Endothelial cell of umbilical vein (primary cell): Measurements from ENCODE around the gene SSRP1. TPM values are rescaled to one million over a fixed set of nuclear protein-coding genes. Genes with fewer than 3 reads are reported as not detected.

Experiments used
- BruUV-seq: library from RNA; stranded (reverse); fragments of 400-500 nt; replicated peaks from 2 replicates; lab custom pipeline; 2021; lab: Mats Ljungman, UMichigan
- CTCF ChIA-PET: fragments of 300-600, 350-600 bp; sonication (Branson Sonifier 250); formaldehyde crosslinking; loops from one replicate; lab custom pipeline; 2021; ENCODE audit warnings: antibody characterized with exemption, inconsistent platforms; lab: Charles Lee
- POLR2A ChIA-PET: fragments of 300-600, 350-600 bp; sonication (Branson Sonifier 250); formaldehyde crosslinking; loops from one replicate; lab custom pipeline; 2021; ENCODE audit warnings: antibody characterized with exemption, inconsistent platforms; lab: Charles Lee
- DNase-seq: peaks from one replicate; pipeline ENCODE4 v3.0.0-alpha.2; 2011; ENCODE audit warnings: low read depth, low spot score
- FAIRE-seq: peaks from 2 replicates; lab custom pipeline; 2011; peaks lifted over from hg19 to GRCh38; lab: Jason Lieb, UNC
- H2AFZ ChIP-seq: 2 replicates; pipeline ENCODE4 v1.6.0; 2012; ENCODE audit warnings: low read depth, low read length, control low read depth, inconsistent platforms
- H3K27ac ChIP-seq: 2 replicates; pipeline ENCODE4 v1.5.1; 2011; ENCODE audit warnings: low read depth, mild to moderate bottlenecking, control low read depth, low read length, moderate library complexity; ENCODE audit not compliant: insufficient read depth
- H3K27me3 ChIP-seq, 2 experiments: 2 replicates each; pipeline versions ENCODE4 v1.6.0 to v1.6.1; 2011; ENCODE audit warnings: low read length in 2 of 2, mixed read lengths in 1 of 2; ENCODE audit not compliant: control insufficient read depth in 2 of 2, insufficient read depth in 2 of 2
- H3K36me3 ChIP-seq, 2 experiments: 2 replicates in 1 of 2; 3 replicates in 1 of 2; pipeline ENCODE4 v1.5.1; 2011; ENCODE audit warnings: low read length in 2 of 2, mild to moderate bottlenecking in 1 of 2, moderate library complexity in 1 of 2; ENCODE audit not compliant: control insufficient read depth in 2 of 2, insufficient read depth in 2 of 2; ENCODE audit errors: extremely low read depth in 1 of 2
- H3K4me1 ChIP-seq: 3 replicates; pipeline ENCODE4 v1.5.1; 2011; ENCODE audit warnings: mild to moderate bottlenecking, low read length; ENCODE audit not compliant: control insufficient read depth, insufficient read depth; ENCODE audit errors: extremely low read depth
- H3K4me2 ChIP-seq: 2 replicates; pipeline ENCODE4 v1.6.1; 2011; ENCODE audit warnings: low read length, control low read depth, mixed read lengths; ENCODE audit not compliant: insufficient read depth
- H3K4me3 ChIP-seq, 3 experiments: fragments of 200-600 bp in 1 of 3; sonication (generic), shearing (Covaris generic) in 1 of 3; replicated peaks in 1 of 3; 2 replicates each; pipeline ENCODE4 v1.5.1; 2011 to 2016; ENCODE audit warnings: control low read depth in 3 of 3, low read length in 3 of 3, mild to moderate bottlenecking in 2 of 3, inconsistent platforms in 1 of 3, low read depth in 1 of 3, moderate library complexity in 1 of 3; ENCODE audit not compliant: insufficient read depth in 1 of 3
- H3K79me2 ChIP-seq: 2 replicates; pipeline ENCODE4 v1.6.0; 2012; ENCODE audit warnings: low read length, inconsistent platforms; ENCODE audit not compliant: control insufficient read depth, insufficient read depth
- H3K9ac ChIP-seq: replicated peaks from 2 replicates; pipeline ENCODE3; 2011; ENCODE audit warnings: low read length, control low read depth; ENCODE audit not compliant: insufficient read depth; ENCODE audit errors: extremely low read depth
- H3K9me1 ChIP-seq: replicated peaks from 3 replicates; pipeline ENCODE4 v1.6.0; 2011; ENCODE audit warnings: mild to moderate bottlenecking, low read length; ENCODE audit not compliant: control insufficient read depth, insufficient read depth; ENCODE audit errors: extremely low read depth
- H3K9me3 ChIP-seq: replicated peaks from 2 replicates; pipeline ENCODE4 v1.5.1; 2012; ENCODE audit warnings: low read length, inconsistent platforms; ENCODE audit not compliant: control insufficient read depth, insufficient read depth
- H4K20me1 ChIP-seq: replicated peaks from 2 replicates; pipeline ENCODE3; 2011; ENCODE audit warnings: mild to moderate bottlenecking, low read length; ENCODE audit not compliant: control insufficient read depth, insufficient read depth; ENCODE audit errors: extremely low read depth
- CTCF ChIP-seq, 2 donors: IDR thresholded peaks; 1 replicate in 1 of 2; 2 replicates in 1 of 2; pipeline ENCODE4 v1.5.1; 2011; ENCODE audit warnings: low read length in 2 of 2, mild to moderate bottlenecking in 2 of 2, moderate library complexity in 2 of 2, control low read depth in 1 of 2, inconsistent platforms in 1 of 2, low read depth in 1 of 2; ENCODE audit not compliant: insufficient read depth in 1 of 2; ENCODE audit errors: extremely low read depth in 1 of 2
- EZH2 ChIP-seq: IDR thresholded peaks from 2 replicates; pipeline ENCODE4 v1.6.1; 2012; ENCODE audit warnings: borderline replicate concordance, low read depth, mild to moderate bottlenecking, moderate library complexity, low read length, inconsistent platforms; ENCODE audit not compliant: severe bottlenecking
- FOS ChIP-seq: IDR thresholded peaks from 2 replicates; pipeline ENCODE4 v1.6.1; 2011; ENCODE audit warnings: mild to moderate bottlenecking, low read length, moderate library complexity, borderline replicate concordance; ENCODE audit not compliant: insufficient read depth
- GATA2 ChIP-seq: IDR thresholded peaks from 2 replicates; pipeline ENCODE4 v1.7.0; 2011; ENCODE audit warnings: low read depth, mild to moderate bottlenecking, moderate library complexity, mixed read lengths, low read length; ENCODE audit not compliant: insufficient read length, insufficient read depth
- JUN ChIP-seq: IDR thresholded peaks from 2 replicates; pipeline ENCODE4 v1.6.1; 2011; ENCODE audit warnings: borderline replicate concordance, low read depth; ENCODE audit not compliant: insufficient read length, insufficient read depth
- MAX ChIP-seq: IDR thresholded peaks from 2 replicates; pipeline ENCODE4 v1.6.1; 2011; ENCODE audit not compliant: insufficient read depth, insufficient read length
- MYC ChIP-seq: IDR thresholded peaks from one replicate; pipeline ENCODE4 v1.6.1; 2011; ENCODE audit warnings: mild to moderate bottlenecking, low read depth, low read length
- POLR2A ChIP-seq: IDR thresholded peaks from 2 replicates; pipeline ENCODE4 v1.6.1; 2012; ENCODE audit warnings: low read depth, mild to moderate bottlenecking, control low read depth, low read length
- POLR2AphosphoS5 ChIP-seq: IDR thresholded peaks from 2 replicates; pipeline ENCODE4 v1.6.1; 2012; ENCODE audit warnings: low read depth, mild to moderate bottlenecking, control low read depth, low read length, moderate library complexity; ENCODE audit not compliant: insufficient read depth
- dilution Hi-C: fragments of 300-500 bp; cut with MboI; formaldehyde crosslinking; loops from one replicate; pipeline ENCODE4 v1.15.0; 2019; ENCODE audit warnings: low sequenced_read_pairs; ENCODE audit not compliant: extremely low pct_ligation_motif_present
- intact Hi-C: fragments of 100-400 bp; cut with micrococcal nuclease; formaldehyde crosslinking; loops from one replicate; pipeline ENCODE4 v1.10.0; 2022
- polyA plus RNA-seq, 4 experiments: library from polyadenylated mRNA; depleted of rRNA in 3 of 4; stranded (reverse) in 3 of 4; unstranded in 1 of 4; fragments of >200 nt; gene quantifications; 2 replicates each; pipeline versions ENCODE4 v1.2.1 to v1.2.3, GENCODE V29; 2011 to 2012; ENCODE audit warnings: missing spikeins in 1 of 4
- total RNA-seq: library from RNA; stranded (reverse); gene quantifications from 2 replicates; pipeline ENCODE4 v1.2.3, GENCODE V29; 2021

The SSRP1 gene
- total and polyA plus RNA-seq, 2 donors (not counting 3 experiments of a cell fraction or from before 2014, with no cell fraction given), result 130 to 146 TPM

GRCh38 chr11:57312511-57313021 lies 23.1 kb downstream of the SSRP1 start:
- DNase-seq, result no peak
- Histone ChIP-seq H3K4me3 (no peak overlapping the region), H4K20me1 (no peaks in the 10 kb centered on the region), H3K4me2 (no peak overlapping the region), H3K4me1 (peaks cover 16% of the 10 kb centered on the region), H3K9me1 (no peaks in the 10 kb centered on the region), H3K36me3 (peaks cover 14 to 48% of the 10 kb centered on the region in 2 experiments), H3K9me3 (no peaks in the 10 kb centered on the region), H3K27ac (no peak overlapping the region), H2AFZ (no peak overlapping the region), H3K79me2 (peaks cover 27% of the 10 kb centered on the region), H3K27me3 (no peaks in the 10 kb centered on the region), H3K9ac (no peak overlapping the region)
- dilution Hi-C loops (no loop called here), intact Hi-C loops (loop anchor here (10.0 kb wide), 1 partner anchor 1262 kb away; the partner anchor contains the start of genes LPXN and ZFP91)
- CTCF ChIA-PET, result interaction anchor here (1.0 to 2.9 kb wide), 4 partner anchors 9 to 63 kb away, joined by 3 to 37 read pairs (median 7); partner anchors contain the start of gene TNKS1BP1
- POLR2A ChIA-PET, result interaction anchor here (1.7 to 2.9 kb wide), 3 partner anchors 13 to 23 kb away, joined by 8 to 23 read pairs (median 9); partner anchors contain the start of gene TNKS1BP1
- no TSS peak for BruUV-seq
- no peak for TF ChIP-seq POLR2A
- no peak for TF ChIP-seq MAX
- no peak for TF ChIP-seq POLR2AphosphoS5
- TF ChIP-seq FOS, result no peak
- FAIRE-seq, result no peak

GRCh38 chr11:57311109-57311936 lies 24.4 kb downstream of the SSRP1 start:
- FAIRE-seq (peak; percentile 96), DNase-seq (peak; percentile 96)
- Histone ChIP-seq H3K4me1 (peaks cover 18% of the 10 kb centered on the region), H3K9me3 (no peaks in the 10 kb centered on the region), H3K4me2 (peak overlapping the region; percentile 56), H3K9ac (peak overlapping the region; percentile 26), H2AFZ (no peak overlapping the region), H3K9me1 (no peaks in the 10 kb centered on the region), H3K79me2 (peaks cover 38% of the 10 kb centered on the region), H3K4me3 (peak overlapping the region; percentile 0 to 56 (median 24)), H3K27ac (peak overlapping the region; percentile 53), H3K36me3 (peaks cover 11 to 36% of the 10 kb centered on the region in 2 experiments), H4K20me1 (no peaks in the 10 kb centered on the region), H3K27me3 (no peaks in the 10 kb centered on the region)
- ChIA-PET CTCF (interaction anchor here (0.6 to 2.9 kb wide), 10 partner anchors 13 to 470 kb away, joined by 3 to 37 read pairs (median 5); partner anchors contain the start of genes SSRP1 and TNKS1BP1), POLR2A (interaction anchor here (0.8 to 2.9 kb wide), 7 partner anchors 9 to 114 kb away, joined by 3 to 23 read pairs (median 8); partner anchors contain the start of gene TNKS1BP1)
- dilution Hi-C loops, result no loop called here
- TF ChIP-seq EZH2, result no peak
- TF ChIP-seq MYC, result no peak
- peak; percentile 64 for TF ChIP-seq FOS
- no peak for TF ChIP-seq MAX
- TF ChIP-seq GATA2, result no peak
- TF ChIP-seq CTCF (IDR thresholded peaks at IDR 0.05; ENCODE audit: extremely low read depth in 1 of 2, insufficient read depth in 1 of 2, low read depth in 1 of 2, low read length in 2 of 2), result no peak
- TF ChIP-seq POLR2A, result peak; percentile 81
- peak; percentile 24 for TF ChIP-seq JUN
- peak; percentile 93 for TF ChIP-seq POLR2AphosphoS5
- intact Hi-C loops, result loop anchor here (1.0 to 10.0 kb wide), 6 partner anchors 14 to 1263 kb away; partner anchors contain the start of genes LPXN, SSRP1 and ZFP91
- BruUV-seq, result no TSS peak
